SU-DHL-6 (cell line): ENCODE data around the gene HTR2B.

Source experiments
- H2AFZ ChIP-seq: fragments of 200-600 bp; sonication (generic); 2 replicates; pipeline ENCODE4 v1.6.1; 2014; ENCODE audit warnings: low read depth, mild to moderate bottlenecking, moderate library complexity, mixed read lengths, antibody characterized with exemption, low read length; ENCODE audit not compliant: severe bottlenecking
- H3F3A ChIP-seq: fragments of 200-600 bp; shearing (Covaris generic); 2 replicates; pipeline ENCODE4 v1.6.0; 2016; ENCODE audit warnings: antibody characterized with exemption, mild to moderate bottlenecking; ENCODE audit not compliant: insufficient read depth
- H3K27ac ChIP-seq: fragments of 200-600 bp; sonication (generic); 2 replicates; pipeline ENCODE4 v1.5.1; 2016; ENCODE audit warnings: low read depth, mild to moderate bottlenecking, low read length, moderate library complexity, mixed read lengths
- H3K27me3 ChIP-seq: fragments of 200-600 bp; sonication (generic), shearing (Covaris generic); 2 replicates; pipeline ENCODE4 v1.6.0; 2014; ENCODE audit warnings: mild to moderate bottlenecking, low read length
- H3K36me3 ChIP-seq: fragments of 200-600 bp; sonication (generic); 2 replicates; pipeline ENCODE4 v1.6.1; 2014; ENCODE audit warnings: mild to moderate bottlenecking, low read length, mixed read lengths
- H3K4me2 ChIP-seq: fragments of 300-600, 200-600 bp; shearing (Covaris generic), sonication (generic); 2 replicates; pipeline ENCODE4 v1.6.0; 2014; ENCODE audit warnings: low read length, low read depth, mild to moderate bottlenecking; ENCODE audit not compliant: poor library complexity, severe bottlenecking
- H3K4me3 ChIP-seq: fragments of 200-600 bp; sonication (generic); 2 replicates; pipeline ENCODE4 v1.5.1; 2014; ENCODE audit warnings: antibody characterized with exemption, low read length, mild to moderate bottlenecking, mixed read lengths; ENCODE audit not compliant: insufficient read depth, poor library complexity, severe bottlenecking
- H3K79me2 ChIP-seq: fragments of 200-600 bp; sonication (generic); 2 replicates; pipeline ENCODE4 v1.6.1; 2014; ENCODE audit warnings: mild to moderate bottlenecking, low read length, moderate library complexity; ENCODE audit not compliant: insufficient read depth
- H3K9ac ChIP-seq: fragments of 200-600 bp; sonication (generic); 2 replicates; pipeline ENCODE4 v1.7.0; 2014; ENCODE audit warnings: mild to moderate bottlenecking, low read length
- H3K9me2 ChIP-seq: fragments of 200-600 bp; sonication (generic); replicated peaks from 2 replicates; pipeline ENCODE4 v1.6.1; 2014; ENCODE audit warnings: low read length; ENCODE audit not compliant: insufficient read depth
- H3K9me3 ChIP-seq: fragments of 200-600 bp; sonication (generic); 2 replicates; pipeline ENCODE4 v1.6.1; 2014; ENCODE audit warnings: low read length, mixed read lengths; ENCODE audit not compliant: insufficient read depth
- H4K20me1 ChIP-seq: fragments of 200-600 bp; sonication (generic); 2 replicates; pipeline ENCODE4 v1.6.1; 2014; ENCODE audit warnings: low read depth, mild to moderate bottlenecking, antibody characterized with exemption, low read length, moderate library complexity, mixed read lengths
- EZH2phosphoT487 ChIP-seq: fragments of 200-600 bp; sonication (generic), shearing (Covaris generic); conservative IDR thresholded peaks from 2 replicates; pipeline ENCODE4 v1.6.1; 2018; ENCODE audit warnings: mild to moderate bottlenecking, antibody characterized with exemption, low read length, moderate library complexity, mixed read lengths
- TF ChIP-seq, protein P1 (sequence below): fragments of 200-600 bp; sonication (generic); IDR thresholded peaks from one replicate; pipeline ENCODE4 v1.5.1; 2017; ENCODE audit warnings: antibody characterized with exemption, mild to moderate bottlenecking, low read length, moderate library complexity; ENCODE audit not compliant: insufficient read depth, poor library complexity, severe bottlenecking

HTR2B gene

DNA sequence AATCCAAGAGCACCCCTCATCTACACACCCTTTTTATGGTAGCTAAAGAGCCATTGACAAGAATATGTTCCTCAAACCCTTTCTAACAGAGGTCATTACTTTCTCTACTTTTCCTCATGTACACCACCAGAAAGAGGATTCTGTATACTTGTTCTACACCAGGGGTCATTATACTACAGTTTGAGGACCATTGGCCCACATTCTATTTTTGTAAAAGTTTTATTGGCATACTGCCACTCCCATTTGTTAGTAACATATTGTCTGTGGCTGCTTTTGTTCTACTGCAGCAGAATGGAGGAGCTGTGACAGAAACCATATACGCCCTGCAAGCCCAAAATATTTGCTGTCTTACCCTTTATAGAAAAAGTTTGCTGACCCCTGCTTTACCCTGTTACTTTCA is 14.3 kb downstream of the HTR2B start:
- H3K27ac ChIP-seq: no peak overlapping the region
- H3K36me3 ChIP-seq: peaks cover 8% of the 10 kb centered on the region; the same call in 1 of the 2 replicates

DNA sequence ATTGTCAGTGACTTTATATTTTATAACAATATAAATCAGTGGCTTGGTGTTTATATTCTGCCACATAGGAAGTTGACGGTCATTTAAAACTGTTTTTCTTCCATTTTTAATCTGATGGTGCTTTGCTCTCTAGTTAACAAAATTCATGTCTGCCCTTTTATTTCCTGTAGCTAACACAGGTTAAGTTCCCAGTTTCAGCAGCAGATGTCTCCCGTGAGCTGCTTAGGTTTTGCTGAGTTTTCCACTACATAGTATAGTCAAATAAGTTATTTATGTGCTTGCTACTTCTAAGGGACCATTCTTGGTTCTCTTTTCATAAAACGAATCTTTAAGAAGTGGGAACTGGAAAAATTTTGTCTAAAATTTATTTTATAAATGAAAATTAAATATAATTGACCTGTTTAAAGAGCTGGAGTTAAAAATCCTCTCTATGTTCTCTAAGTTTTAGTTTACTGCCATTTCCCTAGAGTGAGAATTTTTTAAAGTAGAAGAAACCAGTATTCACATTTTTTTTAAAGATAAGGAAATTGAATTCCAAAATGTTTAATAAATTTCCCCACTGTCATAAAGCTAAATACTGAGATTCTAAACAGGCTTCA is 20.6 kb downstream of the HTR2B start:
- TF ChIP-seq, protein P1, sequence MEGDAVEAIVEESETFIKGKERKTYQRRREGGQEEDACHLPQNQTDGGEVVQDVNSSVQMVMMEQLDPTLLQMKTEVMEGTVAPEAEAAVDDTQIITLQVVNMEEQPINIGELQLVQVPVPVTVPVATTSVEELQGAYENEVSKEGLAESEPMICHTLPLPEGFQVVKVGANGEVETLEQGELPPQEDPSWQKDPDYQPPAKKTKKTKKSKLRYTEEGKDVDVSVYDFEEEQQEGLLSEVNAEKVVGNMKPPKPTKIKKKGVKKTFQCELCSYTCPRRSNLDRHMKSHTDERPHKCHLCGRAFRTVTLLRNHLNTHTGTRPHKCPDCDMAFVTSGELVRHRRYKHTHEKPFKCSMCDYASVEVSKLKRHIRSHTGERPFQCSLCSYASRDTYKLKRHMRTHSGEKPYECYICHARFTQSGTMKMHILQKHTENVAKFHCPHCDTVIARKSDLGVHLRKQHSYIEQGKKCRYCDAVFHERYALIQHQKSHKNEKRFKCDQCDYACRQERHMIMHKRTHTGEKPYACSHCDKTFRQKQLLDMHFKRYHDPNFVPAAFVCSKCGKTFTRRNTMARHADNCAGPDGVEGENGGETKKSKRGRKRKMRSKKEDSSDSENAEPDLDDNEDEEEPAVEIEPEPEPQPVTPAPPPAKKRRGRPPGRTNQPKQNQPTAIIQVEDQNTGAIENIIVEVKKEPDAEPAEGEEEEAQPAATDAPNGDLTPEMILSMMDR: peak; percentile 87
- no peak for TF ChIP-seq EZH2phosphoT487
- Histone ChIP-seq H3K36me3 (peaks cover 24% of the 10 kb centered on the region), H4K20me1 (no peaks in the 10 kb centered on the region), H3K4me3 (no peak overlapping the region), H3F3A (peaks cover 13% of the 10 kb centered on the region; the same call in 1 of the 2 replicates), H3K79me2 (0 out of 2 replicates have a peak, but pooled peaks cover 6% of the 10 kb centered on the region), H3K27me3 (no peaks in the 10 kb centered on the region), H3K27ac (peak overlapping the region; percentile 39; the same call in 1 of the 2 replicates), H3K4me2 (peak overlapping the region; percentile 9), H3K9me3 (peaks cover 12% of the 10 kb centered on the region; the same call in 1 of the 2 replicates), H2AFZ (no peak overlapping the region), H3K9me2 (no peaks in the 10 kb centered on the region), H3K9ac (no peak overlapping the region)

More for the DNA sequence above, 14.3 kb downstream of the HTR2B start:
- Histone ChIP-seq H3K9me2 (no peaks in the 10 kb centered on the region), H2AFZ (no peak overlapping the region), H3K4me2 (no peak overlapping the region), H3K27me3 (no peaks in the 10 kb centered on the region), H3K79me2 (no peaks in the 10 kb centered on the region), H3K9me3 (no peaks in the 10 kb centered on the region), H4K20me1 (no peaks in the 10 kb centered on the region), H3K4me3 (no peak overlapping the region), H3F3A (no peaks in the 10 kb centered on the region; the same call in 1 of the 2 replicates), H3K9ac (no peak overlapping the region)
- TF ChIP-seq, protein P1: no peak
- TF ChIP-seq EZH2phosphoT487: no peak

DNA sequence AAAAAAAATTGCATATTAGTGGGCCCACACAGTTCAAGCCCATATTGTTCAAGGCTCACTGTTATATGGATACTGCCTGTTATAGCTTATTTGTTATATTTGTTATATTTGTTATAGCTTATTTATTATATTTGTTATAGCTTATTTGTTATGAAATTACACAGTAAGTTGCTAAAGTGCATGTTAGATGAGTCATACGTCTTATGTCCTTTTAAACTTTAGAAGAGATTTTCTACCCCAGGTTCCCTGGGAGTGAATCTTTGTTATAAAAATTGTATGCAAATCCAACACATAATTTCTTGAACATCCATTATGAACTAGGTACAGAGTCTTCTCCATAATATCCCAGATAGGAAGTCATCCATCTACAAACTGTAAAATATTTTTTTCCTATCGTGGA is 22.1 kb downstream of the HTR2B start:
- TF ChIP-seq, protein P1: no peak
- no peak for TF ChIP-seq EZH2phosphoT487
- Histone ChIP-seq H4K20me1 (no peaks in the 10 kb centered on the region), H3K27me3 (no peaks in the 10 kb centered on the region), H2AFZ (no peak overlapping the region), H3F3A (peaks cover 13% of the 10 kb centered on the region; the same call in 1 of the 2 replicates), H3K4me2 (no peak overlapping the region), H3K27ac (no peak overlapping the region), H3K9me2 (no peaks in the 10 kb centered on the region), H3K9ac (no peak overlapping the region), H3K9me3 (peaks cover 20% of the 10 kb centered on the region; the same call in 1 of the 2 replicates), H3K4me3 (no peak overlapping the region), H3K79me2 (0 out of 2 replicates have a peak, but pooled peaks cover 6% of the 10 kb centered on the region), H3K36me3 (peaks cover 29% of the 10 kb centered on the region)
